Stimulated activated CD4-positive, alpha-beta T cell treated with anti-CD3 and anti-CD28 coated beads, TNF-alpha, amount 100 ng/mL, for 4 hours (primary cell): ENCODE results near the gene ADAMTSL5.
"Not testable (repeated sequence)": the region's sequence is repeated elsewhere in the genome, so short reads cannot be mapped to it uniquely, and the experiment has no call there.

Experiments used
- DNase-seq, 3 experiments: peaks; one replicate each; pipeline ENCODE4 v3.0.0-alpha.2; 2020; ENCODE audit warnings: low read depth in 3 of 3

ADAMTSL5 gene

GRCh38 chr19:1481224-1481892 lies 31.5 kb downstream of the ADAMTSL5 start:
- DNase-seq, result no peak

- peak; percentile 85 to 86 (median 86) for DNase-seq
These were observed 33.7 kb downstream of the ADAMTSL5 start, which contains the start of gene C19orf25 for GRCh38 chr19:1478934-1479707. TSS of gene C19orf25 (minus strand) at chr19:1479215. CDS start at chr19:1478903, 312 bp downstream.

GRCh38 chr19:1477056-1477455 lies 35.8 kb downstream of the ADAMTSL5 start:
- not testable (repeated sequence) for DNase-seq

- DNase-seq, result no peak
These were observed 36.9 kb downstream of the ADAMTSL5 start for GRCh38 chr19:1475751-1476437.

- DNase-seq, result no peak
These were observed 38.0 kb downstream of the ADAMTSL5 start for GRCh38 chr19:1474765-1475351.

GRCh38 chr19:1474011-1474764 lies 38.6 kb downstream of the ADAMTSL5 start:
- DNase-seq, result no peak

- DNase-seq, result no peak
These were observed 39.6 kb downstream of the ADAMTSL5 start for GRCh38 chr19:1473085-1473851.

- no peak for DNase-seq
These were observed 40.4 kb downstream of the ADAMTSL5 start for GRCh38 chr19:1472231-1473084.

GRCh38 chr19:1471515-1472160 lies 41.2 kb downstream of the ADAMTSL5 start:
- no peak for DNase-seq

- no peak for DNase-seq
These were observed 41.8 kb downstream of the ADAMTSL5 start for GRCh38 chr19:1471010-1471514.

- peak; percentile 54 to 69 (median 61) for DNase-seq
These were observed 42.4 kb downstream of the ADAMTSL5 start for GRCh38 chr19:1470305-1471009.

GRCh38 chr19:1470055-1470304 lies 42.8 kb downstream of the ADAMTSL5 start:
- no peak for DNase-seq

GRCh38 chr19:1469255-1470054 lies 43.4 kb downstream of the ADAMTSL5 start:
- no peak for DNase-seq

GRCh38 chr19:1468821-1469254 lies 44.0 kb downstream of the ADAMTSL5 start:
- DNase-seq, result no peak

- DNase-seq, result no peak
These were observed 44.5 kb downstream of the ADAMTSL5 start for GRCh38 chr19:1468274-1468820.

- DNase-seq, result no peak
These were observed 45.1 kb downstream of the ADAMTSL5 start for GRCh38 chr19:1467490-1468273.

GRCh38 chr19:1467215-1467489 lies 45.7 kb downstream of the ADAMTSL5 start:
- DNase-seq, result no peak
